Activated CD8-positive, alpha-beta T cell treated with anti-CD3 and anti-CD28 coated beads for 36 hours (primary cell): ENCODE results near the gene SLC47A2. TPM values are rescaled to one million over a fixed set of nuclear protein-coding genes. Genes with fewer than 3 reads are reported as not detected.
"Not testable (repeated sequence)": the region's sequence is repeated elsewhere in the genome, so short reads cannot be mapped to it uniquely, and the experiment has no call there.

Experiments used
- ATAC-seq: fragments of 200-7000 bp; cut with Tn5 transposase; one replicate; pipeline ENCODE4 v1.10.0; 2021; ENCODE audit warnings: mild to moderate bottlenecking, moderate library complexity
- CTCF ChIA-PET: fragments of 350-600 bp; sonication (Branson Sonifier 250); formaldehyde crosslinking; loops from one replicate; lab custom pipeline; 2021; ENCODE audit warnings: antibody characterized with exemption; lab: Charles Lee
- POLR2A ChIA-PET: fragments of 350-600 bp; sonication (Branson Sonifier 250); formaldehyde crosslinking; loops from one replicate; lab custom pipeline; 2021; ENCODE audit warnings: antibody characterized with exemption; lab: Charles Lee
- DNase-seq: peaks from one replicate; pipeline ENCODE4 v3.0.0-alpha.2; 2020
- H3K27ac Mint-ChIP-seq: one replicate; pipeline ENCODE4 v1.8.0; 2021; ENCODE audit warnings: mild to moderate bottlenecking, mixed read lengths
- H3K27me3 Mint-ChIP-seq: one replicate; pipeline ENCODE4 v1.8.0; 2021; ENCODE audit warnings: mixed read lengths
- H3K36me3 Mint-ChIP-seq: one replicate; pipeline ENCODE4 v1.8.0; 2021; ENCODE audit warnings: low read depth, mixed read lengths
- H3K4me1 Mint-ChIP-seq: one replicate; pipeline ENCODE4 v1.8.0; 2021; ENCODE audit warnings: low read depth, mixed read lengths
- H3K4me3 Mint-ChIP-seq: one replicate; pipeline ENCODE4 v1.8.0; 2021; ENCODE audit warnings: mild to moderate bottlenecking, moderate library complexity, mixed read lengths
- H3K9me3 Mint-ChIP-seq: one replicate; pipeline ENCODE4 v1.8.0; 2021; ENCODE audit warnings: mixed read lengths
- intact Hi-C: fragments of 100-400 bp; cut with micrococcal nuclease; formaldehyde crosslinking; loops from one replicate; pipeline ENCODE4 v1.10.0; 2022
- total RNA-seq, 2 experiments: library from RNA; stranded (reverse); gene quantifications; one replicate each; pipeline ENCODE4 v1.2.3, GENCODE V29; 2021
- TF ChIP-seq, protein P1 (sequence below): fragments of 200-600 bp; IDR thresholded peaks from one replicate; pipeline ENCODE4 v1.8.0; 2022; ENCODE audit warnings: antibody characterized with exemption, mild to moderate bottlenecking

Gene SLC47A2
- total RNA-seq, 2 experiments from 2014 or later, result not detected

DNA sequence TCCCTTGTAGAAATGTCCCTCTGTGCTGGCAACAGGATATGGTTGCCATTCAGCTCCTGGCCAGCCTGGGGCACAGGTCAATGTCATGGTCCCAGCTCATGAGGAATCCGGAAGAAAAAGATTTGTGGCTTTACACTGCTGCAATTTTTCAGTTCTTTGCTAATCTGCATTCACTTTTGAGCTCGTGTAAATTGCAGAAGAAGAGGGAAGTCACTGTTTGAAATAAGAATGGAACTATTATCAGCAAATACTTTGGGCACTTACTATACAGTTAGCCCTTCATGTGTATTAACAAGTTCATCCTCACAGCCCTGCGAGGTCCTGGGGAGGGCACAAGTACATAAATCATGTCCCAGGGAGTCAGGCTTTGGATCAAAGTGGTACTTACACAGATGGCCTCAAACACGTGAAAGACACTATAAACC lies 14.2 kb downstream of the SLC47A2 start:
- H3K27me3 Mint-ChIP-seq, result no peaks in the 10 kb centered on the region
- H3K36me3 Mint-ChIP-seq, result no peaks in the 10 kb centered on the region
- H3K27ac Mint-ChIP-seq, result no peak overlapping the region
- ChIA-PET CTCF (no interaction called here), POLR2A (interaction anchor here (0.6 kb wide), 1 partner anchor 20 kb away, joined by 3 read pairs; no protein-coding TSS in a partner anchor)
- no peaks in the 10 kb centered on the region for H3K9me3 Mint-ChIP-seq
- ATAC-seq (no peak), DNase-seq (no peak)
- intact Hi-C loops, result no loop called here
- H3K4me1 Mint-ChIP-seq, result no peaks in the 10 kb centered on the region
- TF ChIP-seq, protein P1, sequence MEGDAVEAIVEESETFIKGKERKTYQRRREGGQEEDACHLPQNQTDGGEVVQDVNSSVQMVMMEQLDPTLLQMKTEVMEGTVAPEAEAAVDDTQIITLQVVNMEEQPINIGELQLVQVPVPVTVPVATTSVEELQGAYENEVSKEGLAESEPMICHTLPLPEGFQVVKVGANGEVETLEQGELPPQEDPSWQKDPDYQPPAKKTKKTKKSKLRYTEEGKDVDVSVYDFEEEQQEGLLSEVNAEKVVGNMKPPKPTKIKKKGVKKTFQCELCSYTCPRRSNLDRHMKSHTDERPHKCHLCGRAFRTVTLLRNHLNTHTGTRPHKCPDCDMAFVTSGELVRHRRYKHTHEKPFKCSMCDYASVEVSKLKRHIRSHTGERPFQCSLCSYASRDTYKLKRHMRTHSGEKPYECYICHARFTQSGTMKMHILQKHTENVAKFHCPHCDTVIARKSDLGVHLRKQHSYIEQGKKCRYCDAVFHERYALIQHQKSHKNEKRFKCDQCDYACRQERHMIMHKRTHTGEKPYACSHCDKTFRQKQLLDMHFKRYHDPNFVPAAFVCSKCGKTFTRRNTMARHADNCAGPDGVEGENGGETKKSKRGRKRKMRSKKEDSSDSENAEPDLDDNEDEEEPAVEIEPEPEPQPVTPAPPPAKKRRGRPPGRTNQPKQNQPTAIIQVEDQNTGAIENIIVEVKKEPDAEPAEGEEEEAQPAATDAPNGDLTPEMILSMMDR, result no peak
- H3K4me3 Mint-ChIP-seq, result no peak overlapping the region

DNA sequence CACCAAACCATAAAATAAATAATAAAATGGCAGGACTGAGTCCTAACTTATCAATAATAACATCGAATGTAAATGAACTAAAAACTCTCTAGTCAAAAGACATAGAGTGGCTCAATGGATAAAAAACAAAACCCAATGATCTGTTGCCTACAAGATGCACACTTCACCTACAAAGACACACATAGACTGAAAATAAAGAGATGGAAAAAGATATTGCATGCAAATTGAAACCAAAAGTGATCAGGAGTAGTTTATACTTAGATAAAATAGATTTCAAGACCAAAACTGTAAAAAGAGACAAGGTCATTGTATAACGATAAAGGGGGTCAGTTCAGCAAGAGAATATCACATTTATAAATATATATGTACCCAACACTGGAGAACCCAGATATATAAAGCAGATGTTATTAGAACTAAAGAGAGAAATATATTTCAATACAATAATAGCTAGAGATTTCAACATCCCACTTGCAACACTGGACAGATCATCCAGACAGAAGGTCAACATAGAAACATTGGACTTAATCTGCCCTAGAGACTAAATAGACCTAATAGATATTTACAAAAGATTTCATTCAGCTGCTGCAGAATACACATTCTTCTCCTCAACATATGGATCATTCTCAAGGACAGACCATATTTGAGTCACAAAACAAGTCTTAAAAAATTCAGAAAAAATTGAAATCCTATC lies 29.8 kb downstream of the SLC47A2 start:
- TF ChIP-seq, protein P1, result no peak
- H3K36me3 Mint-ChIP-seq, result peaks cover 2% of the 10 kb centered on the region
- CTCF ChIA-PET, result interaction anchor here (1.3 kb wide), 1 partner anchor 58 kb away, joined by 3 read pairs; no protein-coding TSS in a partner anchor

GRCh38 chr17:19684909-19685580 lies 31.3 kb downstream of the SLC47A2 start:
- H3K9me3 Mint-ChIP-seq, H3K4me1 Mint-ChIP-seq, H3K27ac Mint-ChIP-seq, intact Hi-C loops, H3K36me3 Mint-ChIP-seq, H3K27me3 Mint-ChIP-seq, DNase-seq, POLR2A ChIA-PET, CTCF ChIA-PET, H3K4me3 Mint-ChIP-seq, ATAC-seq: not testable (repeated sequence)

More for the DNA sequence above, 29.8 kb downstream of the SLC47A2 start:
- Mint-ChIP-seq H3K4me3 (no peak overlapping the region), H3K9me3 (no peaks in the 10 kb centered on the region), H3K27ac (no peak overlapping the region), H3K4me1 (no peaks in the 10 kb centered on the region), H3K27me3 (peaks cover 2% of the 10 kb centered on the region)
- no peak for DNase-seq
- intact Hi-C loops, result no loop called here
- ATAC-seq, result no peak
- POLR2A ChIA-PET, result no interaction called here

DNA sequence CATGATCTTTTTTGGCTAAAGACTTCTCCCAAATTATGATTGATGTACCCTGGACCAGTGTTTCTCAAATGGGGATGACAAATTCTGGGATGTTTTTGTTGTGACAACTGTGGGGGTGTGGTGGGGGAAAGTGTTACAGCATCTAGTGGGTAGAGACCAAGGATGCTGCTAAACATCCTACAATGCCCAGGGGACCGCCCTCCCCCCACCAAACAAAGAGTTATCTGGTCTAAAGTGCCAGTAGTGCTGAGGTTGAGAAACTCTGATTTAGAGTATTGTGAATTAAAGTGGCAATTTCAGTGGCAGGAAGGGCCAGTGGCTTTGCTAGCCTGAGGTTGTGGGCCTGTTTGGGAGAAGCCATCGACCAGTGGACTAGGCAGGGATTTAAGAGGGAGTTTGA lies 33.3 kb downstream of the SLC47A2 start:
- intact Hi-C loops, result no loop called here
- H3K4me1 Mint-ChIP-seq, result no peaks in the 10 kb centered on the region
- H3K27ac Mint-ChIP-seq, result no peak overlapping the region
- CTCF ChIA-PET, result interaction anchor here (1.2 kb wide), 1 partner anchor 236 kb away, joined by 3 read pairs; no protein-coding TSS in a partner anchor
- no peak overlapping the region for H3K4me3 Mint-ChIP-seq
- no peak for DNase-seq
- TF ChIP-seq, protein P1, result no peak
- POLR2A ChIA-PET, result no interaction called here
- H3K27me3 Mint-ChIP-seq, result peaks cover 2% of the 10 kb centered on the region
- no peaks in the 10 kb centered on the region for H3K9me3 Mint-ChIP-seq
- ATAC-seq, result no peak
- peaks cover 2% of the 10 kb centered on the region for H3K36me3 Mint-ChIP-seq

- no peaks in the 10 kb centered on the region for H3K4me1 Mint-ChIP-seq
- CTCF ChIA-PET, result interaction anchor here (1.5 kb wide), 1 partner anchor 66 kb away, joined by 3 read pairs; no protein-coding TSS in a partner anchor
- ATAC-seq (no peak), DNase-seq (no peak)
- no peaks in the 10 kb centered on the region for H3K9me3 Mint-ChIP-seq
- intact Hi-C loops, result no loop called here
- no peak overlapping the region for H3K27ac Mint-ChIP-seq
- H3K36me3 Mint-ChIP-seq, result peaks cover 6% of the 10 kb centered on the region
- POLR2A ChIA-PET, result interaction anchor here (0.6 kb wide), 1 partner anchor 49 kb away, joined by 3 read pairs; no protein-coding TSS in a partner anchor
- no peaks in the 10 kb centered on the region for H3K27me3 Mint-ChIP-seq
- no peak overlapping the region for H3K4me3 Mint-ChIP-seq
- TF ChIP-seq, protein P1, result no peak
These were observed 37.6 kb downstream of the SLC47A2 start for GRCh38 chr17:19678581-19679453.
